Breast epithelium (tissue), 3 donors: Measurements from ENCODE around the gene DBN1.

Experiments used
- POLR2A ChIP-seq: fragments of 450-650 bp; IDR thresholded peaks from one replicate; pipeline ENCODE4 v1.6.1; 2016; ENCODE audit warnings: antibody characterized with exemption, mild to moderate bottlenecking, moderate library complexity
- POLR2AphosphoS5 ChIP-seq, 3 donors: sonication (generic); formaldehyde crosslinking; IDR thresholded peaks; one replicate each; pipeline ENCODE4 v1.6.1; 2017; ENCODE audit warnings: antibody characterized with exemption in 3 of 3
- TF ChIP-seq, protein P1 (sequence below), 3 donors: fragments of 450-650 bp; IDR thresholded peaks; one replicate each; pipeline ENCODE4 v1.5.1; 2016 to 2017; ENCODE audit warnings: antibody characterized with exemption in 3 of 3, mild to moderate bottlenecking in 3 of 3, moderate library complexity in 3 of 3

DNA sequence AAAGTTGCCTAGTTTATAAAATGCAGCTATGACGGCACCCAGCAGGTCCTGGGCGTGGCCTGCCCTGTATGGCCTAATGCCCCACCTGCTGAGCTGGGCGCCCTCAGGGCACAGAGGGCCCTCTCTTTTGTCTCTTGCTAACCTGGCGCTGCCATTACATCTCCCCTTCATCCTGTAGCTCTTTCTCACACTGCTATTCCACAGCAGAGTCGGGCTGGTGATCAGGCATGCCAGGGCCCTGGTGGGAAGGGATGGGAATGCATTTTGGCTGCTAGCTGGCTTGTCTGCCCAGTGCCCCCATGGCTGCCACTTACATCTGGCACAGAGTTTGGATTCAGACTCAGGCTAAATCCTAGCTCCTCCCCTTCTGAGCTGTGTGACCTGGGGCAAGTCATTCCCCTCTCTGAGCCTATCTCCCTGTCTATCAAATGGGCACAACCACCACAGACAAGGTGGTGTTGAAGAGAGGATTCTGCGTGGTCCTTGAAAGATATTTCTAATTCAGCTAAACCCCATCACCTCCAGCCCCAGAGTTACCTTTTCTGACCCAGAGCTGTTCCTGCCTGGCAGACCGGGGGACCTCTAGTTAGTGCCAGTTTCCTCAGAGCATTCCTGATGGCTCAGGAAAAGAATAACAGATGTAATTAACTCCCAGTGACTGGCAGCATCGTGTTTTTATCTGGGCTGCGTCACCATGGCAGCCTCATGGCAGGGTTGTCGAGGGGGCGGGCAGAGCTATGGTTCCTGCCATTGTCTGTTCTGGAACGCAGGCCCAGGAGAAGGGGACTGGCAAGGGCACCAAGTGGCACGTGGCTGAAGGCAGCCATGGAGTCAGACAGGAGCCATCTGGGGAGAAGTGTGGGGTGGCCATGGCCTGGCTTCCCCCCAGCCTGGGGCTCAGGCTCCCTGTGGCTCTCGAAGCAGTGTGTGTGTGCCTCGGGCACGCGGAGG lies 20.5 kb downstream of the DBN1 start:
- TF ChIP-seq, protein P1, sequence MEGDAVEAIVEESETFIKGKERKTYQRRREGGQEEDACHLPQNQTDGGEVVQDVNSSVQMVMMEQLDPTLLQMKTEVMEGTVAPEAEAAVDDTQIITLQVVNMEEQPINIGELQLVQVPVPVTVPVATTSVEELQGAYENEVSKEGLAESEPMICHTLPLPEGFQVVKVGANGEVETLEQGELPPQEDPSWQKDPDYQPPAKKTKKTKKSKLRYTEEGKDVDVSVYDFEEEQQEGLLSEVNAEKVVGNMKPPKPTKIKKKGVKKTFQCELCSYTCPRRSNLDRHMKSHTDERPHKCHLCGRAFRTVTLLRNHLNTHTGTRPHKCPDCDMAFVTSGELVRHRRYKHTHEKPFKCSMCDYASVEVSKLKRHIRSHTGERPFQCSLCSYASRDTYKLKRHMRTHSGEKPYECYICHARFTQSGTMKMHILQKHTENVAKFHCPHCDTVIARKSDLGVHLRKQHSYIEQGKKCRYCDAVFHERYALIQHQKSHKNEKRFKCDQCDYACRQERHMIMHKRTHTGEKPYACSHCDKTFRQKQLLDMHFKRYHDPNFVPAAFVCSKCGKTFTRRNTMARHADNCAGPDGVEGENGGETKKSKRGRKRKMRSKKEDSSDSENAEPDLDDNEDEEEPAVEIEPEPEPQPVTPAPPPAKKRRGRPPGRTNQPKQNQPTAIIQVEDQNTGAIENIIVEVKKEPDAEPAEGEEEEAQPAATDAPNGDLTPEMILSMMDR (IDR thresholded peaks at IDR 0.05): no peak
- TF ChIP-seq POLR2A (no peak), POLR2AphosphoS5 (IDR thresholded peaks at IDR 0.05) (no peak)
